GM19452 (cell line): ENCODE results near the gene SHC2.
"Not testable (repeated sequence)": the region's sequence is repeated elsewhere in the genome, so short reads cannot be mapped to it uniquely, and the experiment has no call there.

Experiments used
- ATAC-seq: cut with Tn5 transposase; IDR thresholded peaks from one replicate; pipeline ENCODE4 v1.9.1; 2021; ENCODE audit not compliant: unreplicated experiment

SHC2 gene

DNA sequence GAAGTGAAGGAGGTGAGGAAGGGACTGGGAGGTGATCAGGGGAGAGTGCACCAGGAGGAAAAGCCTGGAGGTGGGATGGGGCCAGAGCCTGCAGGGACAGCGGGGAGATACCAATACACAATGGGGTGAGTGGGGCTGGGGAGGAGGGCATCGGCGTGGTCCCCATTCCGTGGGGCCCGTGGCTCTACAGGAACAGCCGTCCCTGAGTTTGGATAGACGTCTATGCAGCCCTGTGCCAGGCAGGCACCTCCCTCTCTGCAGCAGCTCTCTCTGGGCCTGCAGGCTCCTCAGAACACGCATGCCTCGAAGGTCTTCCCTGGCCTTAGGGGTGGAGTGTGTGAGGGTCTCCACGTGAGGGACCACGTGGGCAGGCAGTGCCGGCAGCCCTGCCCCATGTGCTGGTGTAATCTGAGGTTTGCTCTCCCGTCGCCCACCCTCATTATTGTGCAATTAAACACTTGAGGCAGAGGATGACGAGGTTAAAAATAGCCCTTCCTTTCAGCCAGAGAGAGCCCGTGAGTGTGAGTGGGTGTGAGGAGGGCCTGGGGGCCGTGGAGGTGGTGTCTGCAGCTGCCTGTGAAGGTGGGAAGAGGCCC, 68.4 kb downstream of the SHC2 start:
- ATAC-seq, result no peak

DNA sequence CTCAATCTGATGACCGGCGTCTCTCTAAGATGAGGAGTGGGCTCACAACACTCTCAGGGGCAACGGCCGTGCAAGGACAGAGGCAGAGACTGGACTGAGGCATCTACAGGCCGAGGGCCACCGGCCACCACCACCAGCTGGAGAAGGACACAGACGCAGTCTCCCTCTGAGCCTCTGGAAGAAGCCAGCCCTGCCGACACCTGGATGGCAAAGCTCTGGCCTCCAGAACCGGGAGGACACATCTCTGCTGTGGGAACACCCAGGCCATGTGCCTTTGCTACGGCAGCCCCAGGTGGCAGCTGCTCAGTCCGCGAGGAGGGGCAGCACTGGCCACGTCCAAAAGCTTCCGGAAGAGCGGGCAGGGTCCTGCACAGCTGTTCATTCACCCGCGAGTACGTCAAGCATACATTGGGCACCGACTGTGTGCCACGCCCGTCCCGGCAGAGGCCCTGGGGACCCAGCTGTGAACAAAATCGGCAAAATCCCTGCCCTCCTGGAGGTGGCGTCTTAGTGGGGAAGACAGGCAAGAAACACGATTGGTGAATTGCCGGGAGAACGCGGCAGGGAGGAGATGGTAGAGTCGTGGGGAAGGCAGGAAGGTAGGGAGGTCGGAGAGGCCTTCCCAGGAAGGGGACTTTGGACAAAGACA, 69.0 kb downstream of the SHC2 start:
- no peak for ATAC-seq

DNA sequence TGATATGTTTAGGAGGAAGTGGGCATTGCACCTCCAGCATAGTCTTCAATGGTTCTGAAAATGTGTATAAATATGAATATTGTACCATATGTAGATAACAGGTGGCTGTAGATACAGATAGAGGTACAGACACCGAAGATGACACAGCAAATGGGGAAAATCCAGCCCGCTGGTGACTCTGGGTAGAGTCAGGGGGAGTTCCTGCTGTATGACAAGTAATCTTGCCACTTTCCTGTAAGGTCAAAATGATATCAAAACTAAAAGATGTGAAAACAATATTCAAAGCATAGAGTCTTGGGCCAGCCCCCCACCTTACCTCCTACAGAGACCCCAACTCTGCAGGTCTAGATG, 69.7 kb downstream of the SHC2 start:
- ATAC-seq, result no peak

GRCh38 chr19:390386-391206, 70.2 kb downstream of the SHC2 start:
- ATAC-seq, result no peak

- no peak for ATAC-seq
These were observed 70.9 kb downstream of the SHC2 start for GRCh38 chr19:389935-390289.

- no peak for ATAC-seq
These were observed 71.4 kb downstream of the SHC2 start for GRCh38 chr19:389255-389934.

- ATAC-seq, result no peak
These were observed 72.1 kb downstream of the SHC2 start for GRCh38 chr19:388691-389090.

DNA sequence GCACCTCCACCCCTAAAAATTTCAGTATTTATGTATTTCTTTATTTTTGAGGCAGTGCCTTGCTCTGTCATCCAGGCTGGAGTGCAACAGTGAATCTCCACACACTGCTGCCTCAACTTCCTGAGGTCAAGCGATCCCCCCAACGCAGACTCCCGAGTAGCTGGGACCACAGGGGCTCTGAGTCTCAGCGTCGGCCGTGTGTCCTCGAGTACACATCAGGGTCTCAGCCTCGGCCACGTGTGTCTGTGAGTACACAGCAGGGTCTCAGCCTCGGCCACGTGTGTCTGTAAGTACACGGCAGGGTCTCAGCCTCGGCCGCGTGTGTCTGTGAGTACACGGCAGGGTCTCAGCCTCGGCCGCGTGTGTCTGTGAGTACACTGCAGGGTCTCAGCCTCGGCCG, 73.1 kb downstream of the SHC2 start:
- ATAC-seq, result no peak

- not testable (repeated sequence) for ATAC-seq
These were observed 74.1 kb downstream of the SHC2 start for GRCh38 chr19:386632-387301.

GRCh38 chr19:386189-386588, 74.6 kb downstream of the SHC2 start:
- not testable (repeated sequence) for ATAC-seq

- no peak for ATAC-seq
These were observed 76.0 kb downstream of the SHC2 start for GRCh38 chr19:384799-385169.

- ATAC-seq, result no peak
These were observed 76.7 kb downstream of the SHC2 start for GRCh38 chr19:383922-384798.

- ATAC-seq, result no peak
These were observed 77.8 kb downstream of the SHC2 start for GRCh38 chr19:383040-383439.

GRCh38 chr19:382578-382977, 78.3 kb downstream of the SHC2 start:
- ATAC-seq, result not testable (repeated sequence)

DNA sequence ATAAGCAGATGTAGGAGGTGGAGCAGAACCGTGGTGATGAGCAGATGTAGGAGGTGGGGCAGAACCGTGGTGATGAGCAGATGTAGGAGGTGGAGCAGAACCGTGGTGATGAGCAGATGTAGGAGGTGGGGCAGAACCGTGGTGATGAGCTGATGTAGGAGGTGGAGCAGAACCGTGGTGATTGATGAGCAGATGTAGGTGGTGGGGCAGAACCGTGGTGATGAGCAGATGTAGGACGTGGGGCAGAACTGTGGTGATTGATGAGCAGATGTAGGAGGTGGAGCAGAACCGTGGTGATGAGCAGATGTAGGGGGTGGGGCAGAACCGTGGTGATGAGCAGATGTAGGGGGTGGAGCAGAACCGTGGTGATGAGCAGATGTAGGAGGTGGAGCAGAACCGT, 78.9 kb downstream of the SHC2 start:
- ATAC-seq, result not testable (repeated sequence)

- not testable (repeated sequence) for ATAC-seq
These were observed 80.1 kb downstream of the SHC2 start for GRCh38 chr19:380618-381219.

GRCh38 chr19:379796-380195, 81.0 kb downstream of the SHC2 start:
- no peak for ATAC-seq

GRCh38 chr19:378706-379105, 82.1 kb downstream of the SHC2 start:
- no peak for ATAC-seq

- ATAC-seq, result no peak
These were observed 82.8 kb downstream of the SHC2 start for GRCh38 chr19:377801-378581.
